ENCODE measurements around the gene ABCC4. TPM values are rescaled to one million over a fixed set of nuclear protein-coding genes. Genes with fewer than 3 reads are reported as not detected.

Gene ABCC4
- total and polyA plus RNA-seq, 9 of the 15 experiments (the other 6 are each of a cell fraction or from before 2014, with no cell fraction given): 9.4 to 46.1 (median 25.4) TPM

GRCh38 chr13:95146486-95146885, 154.8 kb downstream of the ABCC4 start (continued):
- TF ChIP-seq PTRF (tag; IDR thresholded peaks at IDR 0.05) (no peak), ZNF217 (CRISPR knock-in tag; IDR thresholded peaks at IDR 0.05) (no peak), MAX (CRISPR knock-in tag; IDR thresholded peaks at IDR 0.05) (no peak), NBN (IDR thresholded peaks at IDR 0.05; ENCODE audit: low read depth) (no peak), SLC30A9 (CRISPR knock-in tag; IDR thresholded peaks at IDR 0.05) (no peak), KLF13 (tag; IDR thresholded peaks at IDR 0.05; ENCODE audit: borderline replicate concordance, low read depth) (no peak), U2AF2 (optimal IDR thresholded peaks at IDR 0.05; ENCODE audit: low read depth, low read length) (no peak), RBM39 (optimal IDR thresholded peaks at IDR 0.05; ENCODE audit: low read depth, low read length) (no peak), E2F5 (CRISPR knock-in tag; IDR thresholded peaks at IDR 0.05) (no peak), TEAD4 (IDR thresholded peaks at IDR 0.05; ENCODE audit: low read length) (no peak), TEAD4 (CRISPR knock-in tag; IDR thresholded peaks at IDR 0.05; ENCODE audit: borderline replicate concordance) (no peak)

GRCh38 chr13:95145587-95145986, 155.7 kb downstream of the ABCC4 start:
- Histone ChIP-seq H3K9ac (ENCODE audit: insufficient read depth in 1 of 2, low read depth in 2 of 2, low read length in 2 of 2) (no peak overlapping the region), H3K4me2 (ENCODE audit: insufficient read depth, low read length) (no peak overlapping the region), H3K36me3 (ENCODE audit: control insufficient read depth, insufficient read depth, low read length) (peaks cover 2% of the 10 kb centered on the region; the same call in 1 of the 3 replicates), H3K4me1 (replicated peaks in 1 of 2; ENCODE audit: control insufficient read depth in 2 of 2, insufficient read depth in 2 of 2, low read length in 2 of 2) (no peaks in the 10 kb centered on the region), H3K27me3 (ENCODE audit: control insufficient read depth in 2 of 2, insufficient read depth in 2 of 2, low read length in 2 of 2) (no peaks in the 10 kb centered on the region), H3K9me3 (replicated peaks; ENCODE audit: control insufficient read depth, insufficient read depth, low read depth, low read length) (no peaks in the 10 kb centered on the region), H3K9me1 (ENCODE audit: control insufficient read depth, insufficient read depth, low read length) (no peaks in the 10 kb centered on the region), H2AFZ (ENCODE audit: low read depth, low read length) (no peak overlapping the region), H4K20me1 (replicated peaks; ENCODE audit: control insufficient read depth, insufficient read depth, low read length) (no peaks in the 10 kb centered on the region), H3K4me3 (no peak overlapping the region), H3K79me2 (ENCODE audit: control insufficient read depth, insufficient read depth, low read length) (no peaks in the 10 kb centered on the region), H3K27ac (ENCODE audit: extremely low read depth, low read depth, low read length) (no peak overlapping the region)
- POLR2A ChIA-PET: no interaction called here
- in situ Hi-C loops (cut with MboI) (no loop called here), intact Hi-C loops (cut with micrococcal nuclease) (no loop called here)
- CTCF ChIA-PET (ENCODE audit: low intra/inter-chr PET ratio): no interaction called here
- 94% methylated on average over 3 of the region's 3 CpGs for WGBS (ENCODE audit: insufficient coverage, low coverage, missing lambda C conversion rate)
- no TSS peak for BruUV-seq (replicated peaks)
- no peak for DNase-seq (ENCODE audit: extremely low read depth in 1 of 4, low spot score in 3 of 4)
- FAIRE-seq: no peak
- ATAC-seq: no peak
- no peak for TF ChIP-seq SMARCA4 (IDR thresholded peaks at IDR 0.05)
- TF ChIP-seq ZNF146 (CRISPR knock-in tag; IDR thresholded peaks at IDR 0.05; ENCODE audit: unreplicated experiment): peak; percentile 54

Data from K562 (cell line).